Osteoblast (primary cell): ENCODE measurements around the gene PTPRT. TPM values are rescaled to one million over a fixed set of nuclear protein-coding genes. Genes with fewer than 3 reads are reported as not detected.

ENCODE experiments used
- DNase-seq: peaks from one replicate; pipeline ENCODE4 v3.0.0; 2011; ENCODE audit warnings: low spot score, mixed read lengths; ENCODE audit not compliant: insufficient read length; ENCODE audit errors: missing footprints
- H2AFZ ChIP-seq: 2 replicates; pipeline ENCODE4 v1.6.0; 2011; ENCODE audit warnings: mild to moderate bottlenecking, low read length
- H3K27ac ChIP-seq: 2 replicates; pipeline ENCODE4 v1.5.1; 2011; ENCODE audit warnings: mild to moderate bottlenecking, low read depth, low read length, moderate library complexity
- H3K27me3 ChIP-seq: 2 replicates; pipeline ENCODE4 v1.6.0; 2012; ENCODE audit warnings: mild to moderate bottlenecking, control low read depth, inconsistent platforms, low read length, moderate library complexity; ENCODE audit not compliant: insufficient read depth
- H3K36me3 ChIP-seq: 2 replicates; pipeline ENCODE4 v1.5.1; 2011; ENCODE audit warnings: mild to moderate bottlenecking, low read length, control low read depth, moderate library complexity; ENCODE audit not compliant: insufficient read depth
- H3K4me1 ChIP-seq: 2 replicates; pipeline ENCODE4 v1.5.1; 2011; ENCODE audit warnings: mild to moderate bottlenecking, low read length, control low read depth, moderate library complexity; ENCODE audit not compliant: insufficient read depth
- H3K4me2 ChIP-seq: 2 replicates; pipeline ENCODE4 v1.6.0; 2011; ENCODE audit warnings: mild to moderate bottlenecking, low read length; ENCODE audit not compliant: insufficient read depth
- H3K4me3 ChIP-seq: fragments of 200-600 bp; sonication (generic); 3 replicates; pipeline ENCODE4 v1.5.1; 2012; ENCODE audit warnings: mild to moderate bottlenecking, low read length, inconsistent platforms; ENCODE audit not compliant: insufficient read depth
- H3K79me2 ChIP-seq: 2 replicates; pipeline ENCODE4 v1.6.0; 2012; ENCODE audit warnings: mild to moderate bottlenecking, low read length, control low read depth, inconsistent platforms; ENCODE audit not compliant: insufficient read depth
- H3K9me3 ChIP-seq: 2 replicates; pipeline ENCODE4 v1.5.1; 2011; ENCODE audit warnings: low read depth, low read length, control low read depth
- H4K20me1 ChIP-seq: 2 replicates; pipeline ENCODE4 v1.6.0; 2012; ENCODE audit warnings: mild to moderate bottlenecking, low read length, control low read depth; ENCODE audit not compliant: insufficient read depth
- CTCF ChIP-seq: IDR thresholded peaks from 2 replicates; pipeline ENCODE4 v1.5.1; 2011; ENCODE audit warnings: mild to moderate bottlenecking, low read depth, low read length, moderate library complexity; ENCODE audit errors: extremely low read depth
- total RNA-seq: library from RNA; depleted of rRNA; stranded (reverse); fragments of >200 nt; gene quantifications from 2 replicates; pipeline ENCODE4 v1.2.3, GENCODE V29; 2012

The PTPRT gene
- total RNA-seq, 1 donor: not detected

- no peaks in the 10 kb centered on the region for H3K27me3 ChIP-seq
- H3K4me2 ChIP-seq: no peak overlapping the region
- no peaks in the 10 kb centered on the region for H3K36me3 ChIP-seq
- no peaks in the 10 kb centered on the region for H3K79me2 ChIP-seq
- no peak for TF ChIP-seq CTCF
- no peak overlapping the region for H3K27ac ChIP-seq
- H2AFZ ChIP-seq: no peak overlapping the region
- no peaks in the 10 kb centered on the region for H4K20me1 ChIP-seq
- no peaks in the 10 kb centered on the region for H3K4me1 ChIP-seq
- H3K9me3 ChIP-seq: peaks cover 2% of the 10 kb centered on the region
- H3K4me3 ChIP-seq: no peak overlapping the region
- no peak for DNase-seq
Measured at GRCh38 chr20:42270539-42270938, 919.2 kb downstream of the PTPRT start.

- peaks cover 2% of the 10 kb centered on the region for H3K9me3 ChIP-seq
- no peak for TF ChIP-seq CTCF
- H3K4me2 ChIP-seq: no peak overlapping the region
- no peaks in the 10 kb centered on the region for H3K27me3 ChIP-seq
- DNase-seq: no peak
- H3K36me3 ChIP-seq: no peaks in the 10 kb centered on the region
- no peaks in the 10 kb centered on the region for H4K20me1 ChIP-seq
- H2AFZ ChIP-seq: no peak overlapping the region
- H3K79me2 ChIP-seq: no peaks in the 10 kb centered on the region
- no peak overlapping the region for H3K4me3 ChIP-seq
- H3K4me1 ChIP-seq: no peaks in the 10 kb centered on the region
- no peak overlapping the region for H3K27ac ChIP-seq
Measured at GRCh38 chr20:42267793-42268384, 921.8 kb downstream of the PTPRT start.

- Histone ChIP-seq H3K9me3 (peaks cover 2% of the 10 kb centered on the region), H3K27me3 (no peaks in the 10 kb centered on the region), H3K79me2 (no peaks in the 10 kb centered on the region), H2AFZ (no peak overlapping the region), H3K27ac (no peak overlapping the region), H3K4me3 (no peak overlapping the region), H4K20me1 (no peaks in the 10 kb centered on the region), H3K4me1 (no peaks in the 10 kb centered on the region), H3K36me3 (no peaks in the 10 kb centered on the region), H3K4me2 (no peak overlapping the region)
- TF ChIP-seq CTCF: no peak
- DNase-seq: no peak
Measured at GRCh38 chr20:42261766-42262270, 927.9 kb downstream of the PTPRT start.

GRCh38 chr20:42260184-42260583 lies 929.5 kb downstream of the PTPRT start:
- H2AFZ ChIP-seq: no peak overlapping the region
- H3K79me2 ChIP-seq: no peaks in the 10 kb centered on the region
- peaks cover 2% of the 10 kb centered on the region for H3K9me3 ChIP-seq
- H3K4me2 ChIP-seq: no peak overlapping the region
- no peaks in the 10 kb centered on the region for H4K20me1 ChIP-seq
- TF ChIP-seq CTCF: no peak
- no peak overlapping the region for H3K4me3 ChIP-seq
- no peaks in the 10 kb centered on the region for H3K4me1 ChIP-seq
- DNase-seq: no peak
- H3K36me3 ChIP-seq: no peaks in the 10 kb centered on the region
- H3K27me3 ChIP-seq: no peaks in the 10 kb centered on the region
- H3K27ac ChIP-seq: no peak overlapping the region
